CD14-positive monocyte (primary cell): ENCODE measurements around the gene AGA. TPM values are rescaled to one million over a fixed set of nuclear protein-coding genes. Genes with fewer than 3 reads are reported as not detected.

Experiments
- DNase-seq, 3 donors: peaks; one replicate each; pipeline ENCODE4 v3.0.0-alpha.2; 2011 to 2022
- H2AFZ ChIP-seq: 2 replicates; pipeline ENCODE4 v1.6.0; 2012; ENCODE audit warnings: mild to moderate bottlenecking, low read depth, low read length, inconsistent platforms; ENCODE audit not compliant: insufficient read depth, poor library complexity, severe bottlenecking
- H3K27ac ChIP-seq, 2 donors: 1 replicate in 1 of 2; 2 replicates in 1 of 2; pipeline ENCODE4 v1.5.1; 2012 to 2013; ENCODE audit warnings: low read length in 2 of 2, control low read depth in 1 of 2, inconsistent platforms in 1 of 2, low read depth in 1 of 2, mild to moderate bottlenecking in 1 of 2
- H3K27me3 ChIP-seq, 2 donors: one replicate each; pipeline versions ENCODE4 v1.6.0 to v1.6.1; 2011 to 2013; ENCODE audit warnings: low read length in 2 of 2; ENCODE audit not compliant: control insufficient read depth in 2 of 2, insufficient read depth in 2 of 2
- H3K36me3 ChIP-seq, 2 donors: replicated peaks in 1 of 2; 1 replicate in 1 of 2; 2 replicates in 1 of 2; pipeline versions ENCODE4 v1.5.1 to v1.6.1; 2012 to 2013; ENCODE audit warnings: low read length in 2 of 2, control low read depth in 1 of 2, inconsistent platforms in 1 of 2, mild to moderate bottlenecking in 1 of 2; ENCODE audit not compliant: insufficient read depth in 2 of 2, control insufficient read depth in 1 of 2
- H3K4me1 ChIP-seq, 2 donors: 1 replicate in 1 of 2; 2 replicates in 1 of 2; pipeline versions ENCODE4 v1.5.1 to v1.6.1; 2012 to 2013; ENCODE audit warnings: low read length in 2 of 2, control low read depth in 1 of 2, inconsistent platforms in 1 of 2, mild to moderate bottlenecking in 1 of 2, moderate library complexity in 1 of 2; ENCODE audit not compliant: insufficient read depth in 2 of 2, control insufficient read depth in 1 of 2
- H3K4me2 ChIP-seq: replicated peaks from 2 replicates; pipeline ENCODE3; 2012; ENCODE audit warnings: low read length, moderate library complexity, mild to moderate bottlenecking; ENCODE audit not compliant: poor library complexity, severe bottlenecking; ENCODE audit errors: extremely low read depth
- H3K4me3 ChIP-seq, 3 experiments: fragments of 200-600 bp in 1 of 3; sonication (generic) in 1 of 3; replicated peaks in 1 of 3; 1 replicate in 2 of 3; 2 replicates in 1 of 3; pipeline ENCODE4 v1.5.1; 2011 to 2013; ENCODE audit warnings: low read length in 3 of 3, mild to moderate bottlenecking in 3 of 3, control low read depth in 2 of 3, low read depth in 2 of 3, inconsistent platforms in 1 of 3, moderate library complexity in 1 of 3
- H3K79me2 ChIP-seq: 2 replicates; pipeline ENCODE4 v1.6.0; 2012; ENCODE audit warnings: mild to moderate bottlenecking, control low read depth, inconsistent platforms, low read length, moderate library complexity; ENCODE audit not compliant: insufficient read depth
- H3K9ac ChIP-seq: 2 replicates; pipeline ENCODE4 v1.6.0; 2017; ENCODE audit warnings: low read length, mild to moderate bottlenecking; ENCODE audit not compliant: insufficient read depth, poor library complexity, severe bottlenecking
- H3K9me3 ChIP-seq, 2 donors: replicated peaks in 1 of 2; 1 replicate in 1 of 2; 2 replicates in 1 of 2; pipeline versions ENCODE4 v1.5.1 to v1.6.1; 2012 to 2013; ENCODE audit warnings: low read length in 2 of 2, control low read depth in 1 of 2; ENCODE audit not compliant: control insufficient read depth in 1 of 2, insufficient read depth in 1 of 2
- H4K20me1 ChIP-seq: 2 replicates; pipeline ENCODE4 v1.6.0; 2012; ENCODE audit warnings: mild to moderate bottlenecking, low read length, control low read depth, moderate library complexity; ENCODE audit not compliant: insufficient read depth
- H3K27ac Mint-ChIP-seq, 7 donors: one replicate each; pipeline ENCODE4 v1.8.0; 2020; ENCODE audit warnings: mild to moderate bottlenecking in 7 of 7, mixed read lengths in 7 of 7, moderate library complexity in 6 of 7, inconsistent platforms in 2 of 7
- H3K27me3 Mint-ChIP-seq, 3 donors: one replicate each; pipeline ENCODE4 v1.8.0; 2021 to 2022; ENCODE audit warnings: low read depth in 3 of 3, mild to moderate bottlenecking in 3 of 3, mixed read lengths in 3 of 3, moderate library complexity in 3 of 3, inconsistent platforms in 1 of 3
- H3K36me3 Mint-ChIP-seq, 2 donors: one replicate each; pipeline ENCODE4 v1.8.0; 2020; ENCODE audit warnings: mixed read lengths in 2 of 2, inconsistent platforms in 1 of 2, mild to moderate bottlenecking in 1 of 2
- H3K4me1 Mint-ChIP-seq: one replicate; pipeline ENCODE4 v1.8.0; 2020; ENCODE audit warnings: mild to moderate bottlenecking, mixed read lengths
- H3K4me3 Mint-ChIP-seq, 2 donors: one replicate each; pipeline ENCODE4 v1.8.0; 2020; ENCODE audit warnings: mild to moderate bottlenecking in 2 of 2, mixed read lengths in 2 of 2, moderate library complexity in 1 of 2
- H3K9me3 Mint-ChIP-seq, 7 donors: one replicate each; pipeline ENCODE4 v1.8.0; 2020 to 2022; ENCODE audit warnings: mixed read lengths in 7 of 7, mild to moderate bottlenecking in 6 of 7, moderate library complexity in 6 of 7, inconsistent platforms in 2 of 7
- CTCF ChIP-seq: fragments of 200-600 bp; IDR thresholded peaks from one replicate; pipeline ENCODE4 v1.8.0; 2022; ENCODE audit warnings: antibody characterized with exemption, mild to moderate bottlenecking
- WGBS: methylation state at CpG from one replicate; pipeline ENCODE4 v1.1.5; 2013; ENCODE audit warnings: missing lambda C conversion rate; ENCODE audit not compliant: insufficient coverage; 5-methylcytosine and 5-hydroxymethylcytosine counted together
- intact Hi-C, 2 donors: fragments of 100-400 bp; cut with micrococcal nuclease; formaldehyde crosslinking; loops; one replicate each; pipeline versions ENCODE4 v1.15.0 to v1.15.1; 2023
- polyA plus RNA-seq, 3 donors: library from polyadenylated mRNA; depleted of rRNA in 1 of 3; unstranded in 2 of 3; stranded (reverse) in 1 of 3; fragments of 300-500 nt in 2 of 3; fragments of >200 nt in 1 of 3; fragmentation: Illumina TruSeq in 2 of 3; gene quantifications; 1 replicate in 2 of 3; 2 replicates in 1 of 3; pipeline ENCODE4 v1.2.3, GENCODE V29; 2012 to 2021

The AGA gene
- polyA plus RNA-seq, 3 donors, result 23.0 to 43.1 (median 27.4) TPM

DNA sequence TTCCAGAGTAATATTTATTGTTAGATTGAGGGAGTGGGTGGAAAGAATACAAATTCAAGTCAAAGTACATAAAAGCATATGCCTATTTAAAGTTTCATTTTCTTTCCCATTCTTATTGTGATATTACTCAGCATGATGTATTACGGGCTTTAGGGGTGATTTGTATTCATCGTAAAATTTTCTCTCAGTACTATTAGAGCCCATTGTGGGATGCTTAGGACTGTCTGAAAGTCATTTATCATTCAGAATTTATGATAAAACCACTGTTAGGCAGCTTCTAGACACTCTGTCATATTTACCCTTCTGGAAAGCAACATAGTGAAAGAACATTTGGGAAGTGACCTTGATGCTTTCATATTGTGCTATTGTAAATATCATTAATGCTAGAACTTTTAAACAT lies 45.9 kb downstream of the AGA start:
- Histone ChIP-seq H3K27ac (no peak overlapping the region), H3K9me3 (no peaks in the 10 kb centered on the region), H3K9ac (no peak overlapping the region), H3K36me3 (no peaks in the 10 kb centered on the region), H3K4me2 (no peak overlapping the region), H3K4me1 (peaks cover 5 to 9% of the 10 kb centered on the region in 2 donors), H3K4me3 (no peak overlapping the region), H3K79me2 (no peaks in the 10 kb centered on the region), H3K27me3 (no peaks in the 10 kb centered on the region), H2AFZ (no peak overlapping the region), H4K20me1 (no peaks in the 10 kb centered on the region)
- H3K4me1 Mint-ChIP-seq, result peaks cover 19% of the 10 kb centered on the region
- H3K4me3 Mint-ChIP-seq, result no peak overlapping the region
- no peaks in the 10 kb centered on the region for H3K36me3 Mint-ChIP-seq
- no peak for TF ChIP-seq CTCF
- H3K27me3 Mint-ChIP-seq, result peaks cover 0 to 2% (median 0%) of the 10 kb centered on the region in 3 donors
- DNase-seq, result no peak
- intact Hi-C loops, result no loop called here
- no peak overlapping the region for H3K27ac Mint-ChIP-seq
- H3K9me3 Mint-ChIP-seq, result peaks cover 0 to 8% (median 3%) of the 10 kb centered on the region in 7 donors
- WGBS, result no CpG with 5 or more reads among the region's 2 CpGs

- Histone ChIP-seq H4K20me1 (no peaks in the 10 kb centered on the region), H3K4me1 (no peaks in the 10 kb centered on the region), H3K4me3 (no peak overlapping the region), H3K27ac (no peak overlapping the region), H3K79me2 (no peaks in the 10 kb centered on the region), H3K9me3 (no peaks in the 10 kb centered on the region), H3K4me2 (no peak overlapping the region), H3K27me3 (no peaks in the 10 kb centered on the region), H3K36me3 (no peaks in the 10 kb centered on the region), H3K9ac (no peak overlapping the region), H2AFZ (no peak overlapping the region)
- 34% methylated on average over 6 of the region's 8 CpGs for WGBS
- intact Hi-C loops, result no loop called here
- TF ChIP-seq CTCF, result no peak
- no peak for DNase-seq
- Mint-ChIP-seq H3K4me1 (peaks cover 10% of the 10 kb centered on the region), H3K27ac (no peak overlapping the region), H3K9me3 (peaks cover 0 to 6% (median 0%) of the 10 kb centered on the region in 7 donors), H3K36me3 (no peaks in the 10 kb centered on the region), H3K4me3 (no peak overlapping the region), H3K27me3 (peaks cover 0 to 5% (median 3%) of the 10 kb centered on the region in 3 donors)
Measured at GRCh38 chr4:177393236-177393635, 49.0 kb downstream of the AGA start.
